ENCODE measurements around the gene CDK18.

DNA sequence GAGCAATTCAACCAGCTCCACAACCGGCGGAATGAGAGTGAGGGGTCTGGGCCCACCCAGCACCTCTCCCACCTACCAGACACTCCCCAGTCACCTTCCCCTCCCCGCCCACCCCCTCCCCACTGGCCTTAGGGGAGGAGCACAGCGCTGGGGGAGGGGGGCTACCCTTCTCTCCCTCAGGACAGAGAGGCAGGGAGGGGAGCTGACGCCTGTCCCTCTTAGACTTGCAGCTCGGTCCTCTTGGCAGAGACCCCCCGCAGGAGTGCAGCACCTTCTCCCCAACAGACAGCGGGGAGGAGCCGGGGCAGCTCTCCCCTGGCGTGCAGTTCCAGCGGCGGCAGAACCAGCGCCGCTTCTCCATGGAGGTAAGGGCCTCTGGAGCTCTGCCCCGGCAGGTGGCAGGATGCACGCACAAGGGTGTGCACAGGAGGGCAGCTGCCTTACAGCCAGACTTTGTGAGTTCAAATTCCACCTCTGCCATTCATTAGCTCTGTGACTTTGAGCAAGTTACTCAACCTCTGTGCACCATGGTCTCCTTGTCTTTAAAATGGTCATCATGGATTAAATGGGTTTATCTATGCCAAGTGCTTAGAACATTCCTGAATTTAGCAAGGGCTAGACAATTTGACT is 18.9 kb downstream of the CDK18 start:
- TF ChIP-seq CTCF (IDR thresholded peaks at IDR 0.05; ENCODE audit: insufficient read depth, low read length) (no peak), POLR2AphosphoS5 (IDR thresholded peaks at IDR 0.05; ENCODE audit: low read depth) (no peak), GABPA (IDR thresholded peaks at IDR 0.05; ENCODE audit: low read depth) (no peak)
